SK-N-SH treated with all-trans-retinoic acid at 6 μM for 48 hours (cell line): ENCODE results near the gene NOL9.

Experiments
- ARNTL ChIP-seq: fragments of 450-650 bp; formaldehyde crosslinking; IDR thresholded peaks from 2 replicates; pipeline ENCODE4 v1.5.0; 2020; ENCODE audit warnings: low read depth, mild to moderate bottlenecking, moderate library complexity, borderline replicate concordance
- BACH2 ChIP-seq: fragments of 250-450 bp; sonication (Bioruptor Pico); IDR thresholded peaks from 2 replicates; pipeline ENCODE4 v1.9.0; 2021; ENCODE audit warnings: mild to moderate bottlenecking, borderline replicate concordance
- CREB5 ChIP-seq: fragments of 250-450 bp; sonication (Bioruptor Pico); IDR thresholded peaks from 2 replicates; pipeline ENCODE4 v1.5.1; 2020; ENCODE audit warnings: low read depth, mild to moderate bottlenecking, moderate library complexity
- CSDC2 ChIP-seq: fragments of 250-450 bp; sonication (Bioruptor Pico); IDR thresholded peaks from 2 replicates; pipeline ENCODE4 v1.5.0; 2020; ENCODE audit warnings: mild to moderate bottlenecking, moderate library complexity
- CSRNP3 ChIP-seq: fragments of 250-450 bp; sonication (Bioruptor Pico); IDR thresholded peaks from 2 replicates; pipeline ENCODE4 v1.5.1; 2021; ENCODE audit warnings: mild to moderate bottlenecking, moderate library complexity
- ESRRG ChIP-seq: fragments of 250-450 bp; sonication (Bioruptor Pico); IDR thresholded peaks from 2 replicates; pipeline ENCODE4 v1.6.1; 2021; ENCODE audit warnings: mild to moderate bottlenecking
- PATZ1 ChIP-seq: fragments of 250-450 bp; sonication (Bioruptor Pico); IDR thresholded peaks from 2 replicates; pipeline ENCODE4 v1.8.0; 2020; ENCODE audit warnings: mild to moderate bottlenecking, moderate library complexity, borderline replicate concordance
- RARB ChIP-seq: fragments of 250-450 bp; sonication (Bioruptor Pico); IDR thresholded peaks from 2 replicates; pipeline ENCODE4 v1.8.0; 2021; ENCODE audit warnings: mild to moderate bottlenecking, moderate library complexity
- ZFP30 ChIP-seq: fragments of 450-650 bp; formaldehyde crosslinking; IDR thresholded peaks from 2 replicates; pipeline ENCODE4 v1.5.0; 2022; ENCODE audit warnings: mild to moderate bottlenecking, moderate library complexity
- ZNF70 ChIP-seq: fragments of 450-650 bp; formaldehyde crosslinking; IDR thresholded peaks from 2 replicates; pipeline ENCODE4 v1.5.0; 2020; ENCODE audit warnings: mild to moderate bottlenecking, moderate library complexity

GRCh38 chr1:6592441-6592840 is 38.1 kb upstream of the NOL9 start:
- TF ChIP-seq RARB (CRISPR knock-in tag) (no peak), ARNTL (no peak), CSRNP3 (CRISPR knock-in tag) (no peak), ZFP30 (CRISPR knock-in tag) (no peak), ZNF70 (no peak), CREB5 (no peak), ESRRG (CRISPR knock-in tag) (no peak), PATZ1 (CRISPR knock-in tag) (no peak), CSDC2 (no peak), BACH2 (no peak)
